ENCODE data around the gene CLN6. TPM values are rescaled to one million over a fixed set of nuclear protein-coding genes. Genes with fewer than 3 reads are reported as not detected.

CLN6 gene
- 11.6 and 17.8 TPM in 2 replicates for total RNA-seq

DNA sequence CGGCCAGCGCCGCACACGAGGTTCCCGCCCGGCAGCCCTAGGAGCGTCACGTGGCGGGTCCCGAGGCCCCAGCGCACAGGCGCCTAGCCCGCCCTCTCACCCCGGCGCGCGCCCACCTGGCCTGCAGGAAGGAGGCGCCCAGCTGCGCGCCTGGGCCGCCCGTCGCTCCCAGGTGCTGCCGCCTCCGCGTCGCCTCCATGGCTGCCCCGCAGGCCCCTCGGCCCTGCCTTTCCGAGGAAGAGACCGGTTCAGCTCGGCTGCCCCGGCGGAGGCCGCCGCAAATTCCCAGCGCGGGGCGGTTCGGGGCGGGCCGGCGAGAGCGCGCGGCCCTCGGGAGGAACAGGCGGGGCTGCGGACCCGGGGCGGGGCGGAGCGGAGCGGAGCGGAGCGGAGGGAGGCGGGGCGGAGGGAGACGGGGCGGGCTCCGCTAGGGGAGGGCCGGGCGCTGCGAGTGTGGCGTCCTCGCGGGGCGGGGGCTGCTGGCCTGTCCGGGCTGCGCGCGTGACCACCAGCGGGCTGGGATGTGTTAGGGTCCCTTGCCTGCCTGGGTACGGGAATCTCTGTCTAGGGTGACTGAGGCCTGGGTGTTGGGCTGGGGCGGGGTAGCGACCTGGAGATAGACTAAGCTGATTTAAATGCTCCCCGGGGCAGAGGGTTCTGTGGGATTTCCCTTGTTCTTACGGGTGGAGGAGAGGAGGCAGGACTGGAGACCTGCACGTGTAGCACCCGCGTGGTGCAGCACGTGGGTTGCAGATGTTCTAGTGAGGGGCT, at the start of gene CLN6:
TSS of gene CLN6 (minus strand) at position 343 of the 771 bp plus-strand sequence. CDS start at position 199, 144 bp downstream.

DNA sequence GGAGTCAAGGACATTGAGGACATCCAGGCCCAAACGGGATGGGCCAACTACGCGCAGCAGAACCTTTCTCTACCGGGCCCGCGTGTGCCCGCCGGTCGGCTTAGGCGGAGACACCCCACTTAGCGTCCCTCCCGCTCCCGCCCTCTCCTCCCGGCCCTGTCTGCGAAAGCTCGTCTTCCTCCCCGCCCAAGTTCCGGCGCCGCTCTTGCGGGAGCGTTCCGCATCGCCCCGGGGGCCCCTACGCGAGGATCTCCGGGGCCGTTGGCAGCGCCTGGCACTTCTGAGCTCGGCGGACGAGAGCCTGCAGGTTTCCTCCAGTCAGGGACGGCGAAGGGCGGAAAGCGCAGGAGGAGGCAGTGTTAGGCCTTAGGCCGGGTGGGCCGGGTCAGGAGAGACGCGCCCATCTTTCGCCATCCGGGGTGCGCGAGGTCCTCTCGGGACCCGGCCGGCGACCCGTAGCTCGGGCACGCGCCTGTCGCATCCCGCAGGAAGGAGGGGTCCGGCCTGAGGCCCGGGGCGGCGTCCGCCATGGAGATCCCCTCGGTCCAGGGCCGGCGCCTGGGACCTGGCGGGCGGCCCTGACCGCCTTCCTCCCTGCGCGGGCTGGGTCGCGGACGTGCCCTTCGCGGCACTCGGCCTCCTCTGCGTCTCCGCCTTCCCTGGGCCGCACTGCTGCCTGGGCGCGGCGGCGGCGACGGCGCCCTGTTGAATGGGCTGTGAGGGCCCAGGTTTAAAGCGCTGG, 48.2 kb upstream of the CLN6 start, which contains the start of gene FEM1B:
TSS of gene FEM1B (plus strand) at position 143 of the 742 bp plus-strand sequence. CDS start 673 bp downstream, outside the sequence.

DNA sequence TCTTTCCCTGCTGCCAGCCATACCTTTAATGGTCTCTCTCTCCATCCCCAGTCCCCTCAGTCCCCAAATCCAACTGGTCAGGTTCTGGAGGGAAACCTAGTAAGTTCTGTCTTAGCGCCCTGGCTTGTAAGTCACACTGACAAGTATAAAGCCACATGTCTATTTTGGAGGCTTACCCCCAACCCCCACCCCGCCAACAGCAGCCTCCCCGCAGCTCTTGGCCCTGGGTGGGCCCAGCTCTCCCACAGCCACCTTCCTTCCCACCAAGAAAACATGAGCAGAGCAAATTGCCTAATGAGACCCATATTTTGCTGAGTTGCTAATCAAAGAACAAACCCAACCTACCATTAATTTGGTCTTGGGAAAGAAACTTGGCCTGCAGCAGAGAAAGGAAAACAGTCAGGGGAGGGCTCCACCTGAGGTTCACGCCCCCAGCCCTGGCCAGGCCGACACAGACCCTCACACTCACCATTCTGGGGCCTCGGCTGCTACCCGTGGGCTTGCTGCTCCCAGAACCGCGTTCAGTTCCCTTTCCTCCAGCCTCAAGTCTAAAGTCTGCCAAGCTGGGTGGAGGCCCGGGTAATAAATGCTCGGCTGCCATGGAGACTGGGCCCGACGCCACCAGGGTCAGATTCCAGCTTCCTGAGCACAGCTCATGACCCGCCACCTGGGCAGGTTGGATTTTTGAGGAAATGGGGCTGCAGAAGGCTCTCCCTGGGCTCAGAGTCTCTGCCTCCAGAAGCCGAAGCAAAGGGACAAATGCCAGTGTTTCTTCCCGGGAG, 24.6 kb downstream of the CLN6 start, which contains the start of gene CALML4:
TSS of gene CALML4 (minus strand) at position 557 of the 782 bp plus-strand sequence. CDS start at position 472, 85 bp downstream.

Other genes starting within 250 kb of the CLN6 start
- gene PIAS1, start 175.4 kb downstream of the CLN6 start, total RNA-seq, result 7.4 and 11.9 TPM in 2 replicates
- gene CALML4, start 24.4 kb downstream of the CLN6 start, total RNA-seq, result 0.39 and 0.88 TPM in 2 replicates
- gene FEM1B, start 48.0 kb upstream of the CLN6 start, total RNA-seq, result 25.1 and 42.7 TPM in 2 replicates
- 2.0 and 16.5 TPM in 2 replicates for gene ITGA11, start 202.4 kb upstream of the CLN6 start, total RNA-seq